ENCODE results near the gene TTC32.
"Not testable (repeated sequence)": the region's sequence is repeated elsewhere in the genome, so short reads cannot be mapped to it uniquely, and the experiment has no call there.

The TTC32 gene

DNA sequence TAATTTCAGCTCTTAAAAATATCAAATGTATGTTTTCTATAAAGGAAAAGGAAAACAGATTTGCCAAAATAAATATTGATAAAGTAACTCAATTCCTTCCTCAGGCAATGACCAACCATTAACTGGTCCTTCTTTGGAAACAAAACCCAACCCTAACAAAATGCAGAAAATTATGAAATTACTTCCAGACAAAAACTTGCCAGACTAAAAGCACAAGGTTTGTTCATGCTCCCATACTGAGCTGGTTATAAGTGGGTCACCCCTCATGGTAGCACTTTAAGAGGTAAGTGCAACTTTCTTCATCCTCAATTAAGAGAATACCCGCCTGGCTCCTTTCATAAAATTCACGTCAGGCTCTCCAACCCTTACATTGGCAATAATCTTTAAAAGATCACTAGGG lies 31.1 kb upstream of the TTC32 start:
- peaks cover 15 to 46% (median 23%) of the 10 kb centered on the region in 5 donors for H3K36me3 ChIP-seq (ENCODE audit: control insufficient read depth in 5 of 5, insufficient read depth in 5 of 5, low read length in 5 of 5)
- no peak overlapping the region for H3K9ac ChIP-seq (ENCODE audit: low read length in 5 of 5)
- H3K4me1 ChIP-seq (ENCODE audit: control insufficient read depth in 5 of 5, insufficient read depth in 5 of 5, low read length in 5 of 5): peaks cover 0 to 5% (median 0%) of the 10 kb centered on the region in 5 donors
- H3K27me3 ChIP-seq (ENCODE audit: control insufficient read depth in 5 of 5, insufficient read depth in 4 of 5, low read length in 5 of 5): no peaks in the 10 kb centered on the region
- no peak overlapping the region for H3K27ac ChIP-seq (ENCODE audit: low read depth, low read length)
- no peak overlapping the region for H3K4me3 ChIP-seq (ENCODE audit: low read depth in 1 of 5, low read length in 5 of 5)
- H3K9me3 ChIP-seq (ENCODE audit: control insufficient read depth in 5 of 5, low read length in 5 of 5): peaks cover 0 to 4% (median 1%) of the 10 kb centered on the region in 5 donors

DNA sequence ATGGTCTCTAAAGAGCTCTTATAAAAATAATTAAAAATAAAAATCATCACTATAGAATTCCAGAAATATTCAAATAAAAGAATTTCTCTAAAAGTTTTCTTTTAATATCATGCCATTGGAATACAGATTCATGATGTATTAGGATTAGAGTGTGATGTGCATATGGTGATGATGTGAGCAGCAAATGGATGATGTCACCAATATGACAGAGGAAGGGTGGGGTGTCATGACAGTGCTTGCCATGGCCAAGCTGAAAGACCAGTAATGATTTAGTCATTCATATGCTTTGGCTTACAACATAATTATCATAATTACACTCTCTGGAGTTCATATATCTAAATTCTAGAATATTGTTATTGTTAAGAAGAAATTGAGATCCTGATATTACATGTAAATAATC lies 27.4 kb upstream of the TTC32 start:
- no peak overlapping the region for H3K27ac ChIP-seq (ENCODE audit: low read depth, low read length)
- no peaks in the 10 kb centered on the region for H3K27me3 ChIP-seq (ENCODE audit: control insufficient read depth in 5 of 5, insufficient read depth in 4 of 5, low read length in 5 of 5)
- H3K9me3 ChIP-seq (ENCODE audit: control insufficient read depth in 5 of 5, low read length in 5 of 5): peaks cover 0 to 10% (median 6%) of the 10 kb centered on the region in 5 donors
- H3K4me1 ChIP-seq (ENCODE audit: control insufficient read depth in 5 of 5, insufficient read depth in 5 of 5, low read length in 5 of 5): peaks cover 0 to 5% (median 0%) of the 10 kb centered on the region in 5 donors
- no peak overlapping the region for H3K9ac ChIP-seq (ENCODE audit: low read length in 5 of 5)
- H3K36me3 ChIP-seq (ENCODE audit: control insufficient read depth in 5 of 5, insufficient read depth in 5 of 5, low read length in 5 of 5): peaks cover 6 to 18% (median 12%) of the 10 kb centered on the region in 5 donors
- H3K4me3 ChIP-seq (ENCODE audit: low read depth in 1 of 5, low read length in 5 of 5): no peak overlapping the region

- not testable (repeated sequence) for H3K27ac ChIP-seq (ENCODE audit: low read depth, low read length); H3K4me3 ChIP-seq (ENCODE audit: low read depth in 1 of 5, low read length in 5 of 5); H3K4me1 ChIP-seq (ENCODE audit: control insufficient read depth in 5 of 5, insufficient read depth in 5 of 5, low read length in 5 of 5); H3K27me3 ChIP-seq (ENCODE audit: control insufficient read depth in 5 of 5, insufficient read depth in 4 of 5, low read length in 5 of 5); H3K9ac ChIP-seq (ENCODE audit: low read length in 5 of 5)
- Histone ChIP-seq H3K36me3 (ENCODE audit: control insufficient read depth in 5 of 5, insufficient read depth in 5 of 5, low read length in 5 of 5) (peaks cover 6 to 14% (median 11%) of the 10 kb centered on the region in 5 donors), H3K9me3 (ENCODE audit: control insufficient read depth in 5 of 5, low read length in 5 of 5) (peaks cover 0 to 10% (median 6%) of the 10 kb centered on the region in 5 donors)
Measured at GRCh38 chr2:19927816-19928215, 26.0 kb upstream of the TTC32 start.

- not testable (repeated sequence) for H3K36me3 ChIP-seq (ENCODE audit: control insufficient read depth in 5 of 5, insufficient read depth in 5 of 5, low read length in 5 of 5)
Measured at GRCh38 chr2:19924526-19924925, 22.7 kb upstream of the TTC32 start.

DNA sequence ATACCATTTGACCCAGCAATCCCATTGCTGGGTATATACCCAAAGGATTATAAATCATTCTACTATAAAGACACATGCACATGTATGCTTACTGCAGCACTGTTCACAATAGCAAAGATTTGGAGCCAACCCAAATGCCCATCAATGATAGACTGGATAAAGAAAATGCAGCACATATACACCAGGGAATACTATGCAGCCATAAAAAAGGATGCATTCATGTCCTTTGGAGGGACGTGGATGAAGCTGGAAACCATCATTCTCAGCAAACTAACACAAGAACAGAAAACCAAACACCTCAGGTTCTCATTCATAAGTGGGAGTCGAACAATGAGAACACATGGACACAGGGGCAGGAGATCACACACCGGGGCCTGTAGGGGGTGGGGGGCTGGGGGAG lies 20.4 kb upstream of the TTC32 start:
- H3K27ac ChIP-seq (ENCODE audit: low read depth, low read length); H3K9me3 ChIP-seq (ENCODE audit: control insufficient read depth in 5 of 5, low read length in 5 of 5); H3K4me1 ChIP-seq (ENCODE audit: control insufficient read depth in 5 of 5, insufficient read depth in 5 of 5, low read length in 5 of 5); H3K27me3 ChIP-seq (ENCODE audit: control insufficient read depth in 5 of 5, insufficient read depth in 4 of 5, low read length in 5 of 5); H3K4me3 ChIP-seq (ENCODE audit: low read depth in 1 of 5, low read length in 5 of 5); H3K9ac ChIP-seq (ENCODE audit: low read length in 5 of 5); H3K36me3 ChIP-seq (ENCODE audit: control insufficient read depth in 5 of 5, insufficient read depth in 5 of 5, low read length in 5 of 5): not testable (repeated sequence)

More at GRCh38 chr2:19924526-19924925, 22.7 kb upstream of the TTC32 start:
- H3K27me3 ChIP-seq (ENCODE audit: control insufficient read depth in 5 of 5, insufficient read depth in 4 of 5, low read length in 5 of 5); H3K27ac ChIP-seq (ENCODE audit: low read depth, low read length); H3K9ac ChIP-seq (ENCODE audit: low read length in 5 of 5); H3K4me1 ChIP-seq (ENCODE audit: control insufficient read depth in 5 of 5, insufficient read depth in 5 of 5, low read length in 5 of 5); H3K4me3 ChIP-seq (ENCODE audit: low read depth in 1 of 5, low read length in 5 of 5): not testable (repeated sequence)
- H3K9me3 ChIP-seq (ENCODE audit: control insufficient read depth in 5 of 5, low read length in 5 of 5): peaks cover 0 to 10% (median 6%) of the 10 kb centered on the region in 5 donors

- Histone ChIP-seq H3K27ac (ENCODE audit: low read depth, low read length) (no peak overlapping the region), H3K36me3 (ENCODE audit: control insufficient read depth in 5 of 5, insufficient read depth in 5 of 5, low read length in 5 of 5) (peaks cover 0 to 5% (median 0%) of the 10 kb centered on the region in 5 donors), H3K9me3 (ENCODE audit: control insufficient read depth in 5 of 5, low read length in 5 of 5) (no peaks in the 10 kb centered on the region), H3K4me3 (ENCODE audit: low read depth in 1 of 5, low read length in 5 of 5) (no peak overlapping the region), H3K4me1 (ENCODE audit: control insufficient read depth in 5 of 5, insufficient read depth in 5 of 5, low read length in 5 of 5) (no peaks in the 10 kb centered on the region), H3K9ac (ENCODE audit: low read length in 5 of 5) (no peak overlapping the region), H3K27me3 (ENCODE audit: control insufficient read depth in 5 of 5, insufficient read depth in 4 of 5, low read length in 5 of 5) (no peaks in the 10 kb centered on the region)
Measured at GRCh38 chr2:19916385-19916950, 14.7 kb upstream of the TTC32 start.

- no peak overlapping the region for H3K9ac ChIP-seq (ENCODE audit: low read length in 5 of 5)
- H3K36me3 ChIP-seq (ENCODE audit: control insufficient read depth in 5 of 5, insufficient read depth in 5 of 5, low read length in 5 of 5): peaks cover 0 to 5% (median 4%) of the 10 kb centered on the region in 5 donors
- H3K4me1 ChIP-seq (ENCODE audit: control insufficient read depth in 5 of 5, insufficient read depth in 5 of 5, low read length in 5 of 5): no peaks in the 10 kb centered on the region
- H3K4me3 ChIP-seq (ENCODE audit: low read depth in 1 of 5, low read length in 5 of 5): no peak overlapping the region
- H3K27ac ChIP-seq (ENCODE audit: low read depth, low read length): no peak overlapping the region
- H3K27me3 ChIP-seq (ENCODE audit: control insufficient read depth in 5 of 5, insufficient read depth in 4 of 5, low read length in 5 of 5): no peaks in the 10 kb centered on the region
- H3K9me3 ChIP-seq (ENCODE audit: control insufficient read depth in 5 of 5, low read length in 5 of 5): no peaks in the 10 kb centered on the region
Measured at GRCh38 chr2:19914266-19914975, 12.6 kb upstream of the TTC32 start.

GRCh38 chr2:19911808-19912509 lies 10.2 kb upstream of the TTC32 start:
- Histone ChIP-seq H3K36me3 (ENCODE audit: control insufficient read depth in 5 of 5, insufficient read depth in 5 of 5, low read length in 5 of 5) (peaks cover 0 to 5% (median 4%) of the 10 kb centered on the region in 5 donors), H3K4me3 (ENCODE audit: low read depth in 1 of 5, low read length in 5 of 5) (no peak overlapping the region), H3K4me1 (ENCODE audit: control insufficient read depth in 5 of 5, insufficient read depth in 5 of 5, low read length in 5 of 5) (no peaks in the 10 kb centered on the region), H3K9me3 (ENCODE audit: control insufficient read depth in 5 of 5, low read length in 5 of 5) (no peaks in the 10 kb centered on the region), H3K27ac (ENCODE audit: low read depth, low read length) (no peak overlapping the region), H3K27me3 (ENCODE audit: control insufficient read depth in 5 of 5, insufficient read depth in 4 of 5, low read length in 5 of 5) (no peaks in the 10 kb centered on the region), H3K9ac (ENCODE audit: low read length in 5 of 5) (no peak overlapping the region)

- Histone ChIP-seq H3K9ac (ENCODE audit: low read length in 5 of 5) (peak overlapping the region; percentile 64 to 99 (median 89)), H3K9me3 (ENCODE audit: control insufficient read depth in 5 of 5, low read length in 5 of 5) (no peaks in the 10 kb centered on the region), H3K4me1 (ENCODE audit: control insufficient read depth in 5 of 5, insufficient read depth in 5 of 5, low read length in 5 of 5) (peaks cover 7 to 37% (median 34%) of the 10 kb centered on the region in 5 donors), H3K27ac (ENCODE audit: low read depth, low read length) (peak overlapping the region; percentile 94), H3K27me3 (ENCODE audit: control insufficient read depth in 5 of 5, insufficient read depth in 4 of 5, low read length in 5 of 5) (no peaks in the 10 kb centered on the region), H3K4me3 (ENCODE audit: low read depth in 1 of 5, low read length in 5 of 5) (peak overlapping the region; percentile 77 to 99 (median 97)), H3K36me3 (ENCODE audit: control insufficient read depth in 5 of 5, insufficient read depth in 5 of 5, low read length in 5 of 5) (no peaks in the 10 kb centered on the region)
Measured at GRCh38 chr2:19902216-19902740, 495 bp upstream of the TTC32 start.

All from subcutaneous abdominal adipose tissue (tissue), 5 donors.